ENCODE data around the gene SMOC2. TPM values are rescaled to one million over a fixed set of nuclear protein-coding genes. Genes with fewer than 3 reads are reported as not detected.

The SMOC2 gene
- total and polyA plus RNA-seq, 2 of the 4 experiments (the other 2 are of a cell fraction): not detected

DNA sequence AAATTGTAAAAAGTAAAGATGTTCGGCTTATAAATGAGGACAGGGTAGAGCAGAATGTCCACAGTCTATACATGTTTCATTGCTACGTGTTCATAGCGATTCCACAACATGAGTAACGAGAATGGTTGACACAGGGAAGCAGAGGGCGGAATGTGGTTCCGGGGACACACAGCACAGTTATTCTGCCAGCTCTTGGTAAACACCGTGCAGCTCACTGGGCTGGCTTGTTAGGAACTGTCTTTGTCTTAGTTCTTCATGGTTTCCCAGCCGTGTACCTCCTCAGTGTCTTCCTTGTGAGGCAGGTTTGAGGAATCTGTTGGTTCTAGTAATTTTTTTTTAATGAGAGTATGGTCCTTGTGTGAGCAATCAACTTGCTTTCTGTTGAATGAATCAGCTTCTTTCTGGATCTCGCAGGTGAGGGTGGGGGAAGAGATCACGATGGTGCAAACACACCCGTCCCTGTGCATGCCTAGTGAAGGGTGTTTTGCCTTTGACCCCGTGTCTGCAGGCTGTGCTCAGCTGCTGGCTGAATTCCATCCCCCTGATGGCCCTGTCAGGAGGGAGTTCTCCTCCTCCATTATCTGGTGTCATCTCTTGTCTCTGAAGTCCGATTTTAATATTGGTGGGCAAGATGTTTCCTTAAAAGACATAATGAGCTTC lies 168.2 kb downstream of the SMOC2 start:
- CTCF ChIA-PET: no interaction called here
- Histone ChIP-seq H3K9me1 (ENCODE audit: insufficient read depth, low read length) (no peaks in the 10 kb centered on the region), H3K27ac (ENCODE audit: insufficient read depth, low read length) (no peak overlapping the region), H3K36me3 (ENCODE audit: control insufficient read depth, insufficient read depth, low read length) (no peaks in the 10 kb centered on the region), H4K5ac (ENCODE audit: low read depth, low read length) (no peak overlapping the region), H3K4me1 (ENCODE audit: control insufficient read depth, insufficient read depth, low read length) (no peaks in the 10 kb centered on the region), H4K91ac (ENCODE audit: insufficient read depth, low read depth, low read length) (no peak overlapping the region), H4K8ac (ENCODE audit: low read depth in 2 of 2, low read length in 2 of 2) (no peak overlapping the region), H3K18ac (ENCODE audit: low read depth, low read length) (no peak overlapping the region), H3K9me3 (ENCODE audit: control insufficient read depth, insufficient read depth, low read length) (peaks cover 48% of the 10 kb centered on the region; the same call in 1 of the 2 replicates), H3K4ac (ENCODE audit: low read depth, low read length) (no peak overlapping the region), H3K56ac (ENCODE audit: extremely low read depth, insufficient read depth, low read length) (no peak overlapping the region), H3K79me1 (ENCODE audit: low read depth in 1 of 2, low read length in 2 of 2) (no peaks in the 10 kb centered on the region), H2BK15ac (ENCODE audit: low read depth, low read length) (no peak overlapping the region), H3K4me3 (ENCODE audit: insufficient read depth, low read depth, low read length) (no peak overlapping the region), H3K9ac (ENCODE audit: low read depth, low read length) (no peak overlapping the region), H2BK20ac (ENCODE audit: low read depth, low read length) (no peak overlapping the region), H4K20me1 (ENCODE audit: insufficient read depth, low read length) (no peaks in the 10 kb centered on the region), H3K4me2 (ENCODE audit: low read depth, low read length) (no peak overlapping the region), H2AK9ac (replicated peaks; ENCODE audit: low read depth, low read length, poor library complexity) (no peak overlapping the region), H2BK5ac (ENCODE audit: low read depth, low read length, poor library complexity, severe bottlenecking) (no peak overlapping the region), H3K14ac (replicated peaks; ENCODE audit: low read depth, low read length) (no peak overlapping the region), H3K27me3 (ENCODE audit: control insufficient read depth, insufficient read depth, low read length) (no peaks in the 10 kb centered on the region), H2AK5ac (ENCODE audit: low read depth, low read length) (no peak overlapping the region), H3K23ac (ENCODE audit: low read depth, low read length) (no peak overlapping the region), H2BK120ac (ENCODE audit: low read depth, low read length) (no peak overlapping the region), H2AFZ (replicated peaks; ENCODE audit: low read length, poor library complexity) (no peak overlapping the region)
- no peak for TF ChIP-seq MXI1 (IDR thresholded peaks at IDR 0.05; ENCODE audit: borderline replicate concordance, low read depth, low read length)
- in situ Hi-C loops (cut with MboI; ENCODE audit: low sequenced_read_pairs): no loop called here
- intact Hi-C loops (cut with micrococcal nuclease): no loop called here
- 33% methylated on average over 1 of the region's 13 CpGs; no CpG with 5 or more reads in 1 of the 2 experiments for WGBS, 2 experiments (ENCODE audit: extremely low coverage in 2 of 2, insufficient read length in 1 of 2)
- POLR2A ChIA-PET (ENCODE audit: unreplicated experiment): no interaction called here
- dilution Hi-C loops (cut with HindIII; ENCODE audit: low sequenced_read_pairs, unreplicated experiment): no loop called here
- ATAC-seq (ENCODE audit: low read depth) (no peak), DNase-seq (no peak)
- BruUV-seq (replicated peaks): no TSS peak

All from IMR-90 (cell line).